GM21390 (cell line): ENCODE measurements around the gene VRTN.
"Not testable (repeated sequence)": the region's sequence is repeated elsewhere in the genome, so short reads cannot be mapped to it uniquely, and the experiment has no call there.

ENCODE experiments used
- ATAC-seq: cut with Tn5 transposase; IDR thresholded peaks from one replicate; pipeline ENCODE4 v1.9.1; 2021; ENCODE audit not compliant: unreplicated experiment

The VRTN gene

GRCh38 chr14:74348735-74349463 is 628 bp downstream of the VRTN start:
- ATAC-seq = no peak

- ATAC-seq = no peak
Observed at GRCh38 chr14:74349757-74350156, 1.5 kb downstream of the VRTN start.

GRCh38 chr14:74350211-74350927 is 2.1 kb downstream of the VRTN start:
- ATAC-seq = no peak

- no peak for ATAC-seq
Observed at GRCh38 chr14:74350928-74351323, 2.7 kb downstream of the VRTN start.

GRCh38 chr14:74356892-74357575 is 8.8 kb downstream of the VRTN start:
- ATAC-seq = no peak

- no peak for ATAC-seq
Observed at GRCh38 chr14:74357585-74357984, 9.3 kb downstream of the VRTN start.

GRCh38 chr14:74358176-74358829 is 10.0 kb downstream of the VRTN start:
- no peak for ATAC-seq

GRCh38 chr14:74360163-74360562 is 11.9 kb downstream of the VRTN start:
- ATAC-seq = no peak

GRCh38 chr14:74362361-74362915 is 14.2 kb downstream of the VRTN start:
- ATAC-seq = no peak

- ATAC-seq = no peak
Observed at GRCh38 chr14:74364271-74364880, 16.1 kb downstream of the VRTN start.

- no peak for ATAC-seq
Observed at GRCh38 chr14:74368026-74368425, 19.8 kb downstream of the VRTN start.

GRCh38 chr14:74368441-74368840 is 20.2 kb downstream of the VRTN start:
- no peak for ATAC-seq

GRCh38 chr14:74377976-74378690 is 29.9 kb downstream of the VRTN start:
- ATAC-seq = no peak

GRCh38 chr14:74380172-74380571 is 31.9 kb downstream of the VRTN start:
- no peak for ATAC-seq

- ATAC-seq = no peak
Observed at GRCh38 chr14:74380845-74381244, 32.6 kb downstream of the VRTN start.

GRCh38 chr14:74381571-74381970 is 33.3 kb downstream of the VRTN start:
- ATAC-seq = not testable (repeated sequence)

GRCh38 chr14:74382231-74382630 is 34.0 kb downstream of the VRTN start:
- no peak for ATAC-seq

GRCh38 chr14:74389980-74390379 is 41.7 kb downstream of the VRTN start:
- no peak for ATAC-seq

- ATAC-seq = not testable (repeated sequence)
Observed at GRCh38 chr14:74390505-74390904, 42.2 kb downstream of the VRTN start.

GRCh38 chr14:74391479-74391878 is 43.2 kb downstream of the VRTN start:
- no peak for ATAC-seq
